ENCODE measurements around the gene PHLPP1. TPM values are rescaled to one million over a fixed set of nuclear protein-coding genes. Genes with fewer than 3 reads are reported as not detected.

The PHLPP1 gene
- total and polyA plus RNA-seq, 2 experiments from 2014 or later, result 15.7 to 73.6 TPM

DNA sequence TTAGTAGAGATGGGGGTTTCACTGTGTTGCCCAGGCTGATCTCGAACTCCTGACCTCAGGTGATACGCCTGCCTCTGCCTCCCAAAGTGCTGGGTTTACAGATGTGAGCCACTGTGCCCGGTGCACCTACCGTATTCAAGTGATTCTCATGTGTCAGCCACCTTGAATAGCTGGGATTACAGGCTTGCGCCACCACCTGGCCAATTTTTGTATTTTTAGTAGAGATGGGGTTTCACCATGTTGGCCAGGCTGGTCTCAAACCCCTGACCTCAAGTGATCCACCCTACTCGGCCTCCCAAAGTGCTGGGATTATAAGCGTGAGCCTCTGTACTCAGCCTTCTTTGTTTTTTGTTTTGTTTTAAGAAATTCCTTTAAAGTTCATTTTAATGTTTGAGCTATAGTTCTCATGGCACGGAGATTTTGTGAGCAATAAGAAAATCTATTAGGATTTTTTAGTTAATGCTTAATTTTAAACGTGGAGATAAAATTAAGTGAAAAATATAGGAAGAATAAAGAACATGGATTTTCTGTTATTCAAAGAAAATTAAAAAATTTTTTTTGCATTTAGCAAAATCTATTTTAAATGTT is 242.6 kb downstream of the PHLPP1 start:
- Histone ChIP-seq H3K79me2 (replicated peaks; ENCODE audit: insufficient read depth) (no peaks in the 10 kb centered on the region), H3F3A (replicated peaks; ENCODE audit: low read depth) (no peaks in the 10 kb centered on the region), H3K27ac (ENCODE audit: low read depth) (no peak overlapping the region), H3K4me3 (no peak overlapping the region), H3K9me2 (ENCODE audit: insufficient read depth) (no peaks in the 10 kb centered on the region), H4K20me1 (replicated peaks; ENCODE audit: insufficient read depth) (no peaks in the 10 kb centered on the region; the same call in 1 of the 2 replicates), H3K4me2 (no peak overlapping the region), H3K36me3 (ENCODE audit: insufficient read depth) (no peaks in the 10 kb centered on the region; the same call in 1 of the 2 replicates), H3K4me1 (ENCODE audit: insufficient read depth) (peaks cover 24% of the 10 kb centered on the region), H2AFZ (no peak overlapping the region), H3K27me3 (ENCODE audit: insufficient read depth) (no peaks in the 10 kb centered on the region)
- Mint-ChIP-seq H3K27ac (no peak overlapping the region), H3K4me3 (no peak overlapping the region), H3K27me3 (ENCODE audit: insufficient read depth, low read depth, poor library complexity) (peaks cover 8% of the 10 kb centered on the region), H3K4me1 (peaks cover 19% of the 10 kb centered on the region), H3K36me3 (ENCODE audit: low read depth) (peaks cover 62% of the 10 kb centered on the region), H3K9me3 (peaks cover 3% of the 10 kb centered on the region; the same call in 1 of the 3 replicates)
- ATAC-seq (peak; percentile 85), DNase-seq (ENCODE audit: low spot score) (peak; percentile 79)
- peak; percentile 20; the same call in 1 of the 2 replicates for TF ChIP-seq ZNF114 (CRISPR knock-in tag; IDR thresholded peaks at IDR 0.05)
- TF ChIP-seq, protein P1, sequence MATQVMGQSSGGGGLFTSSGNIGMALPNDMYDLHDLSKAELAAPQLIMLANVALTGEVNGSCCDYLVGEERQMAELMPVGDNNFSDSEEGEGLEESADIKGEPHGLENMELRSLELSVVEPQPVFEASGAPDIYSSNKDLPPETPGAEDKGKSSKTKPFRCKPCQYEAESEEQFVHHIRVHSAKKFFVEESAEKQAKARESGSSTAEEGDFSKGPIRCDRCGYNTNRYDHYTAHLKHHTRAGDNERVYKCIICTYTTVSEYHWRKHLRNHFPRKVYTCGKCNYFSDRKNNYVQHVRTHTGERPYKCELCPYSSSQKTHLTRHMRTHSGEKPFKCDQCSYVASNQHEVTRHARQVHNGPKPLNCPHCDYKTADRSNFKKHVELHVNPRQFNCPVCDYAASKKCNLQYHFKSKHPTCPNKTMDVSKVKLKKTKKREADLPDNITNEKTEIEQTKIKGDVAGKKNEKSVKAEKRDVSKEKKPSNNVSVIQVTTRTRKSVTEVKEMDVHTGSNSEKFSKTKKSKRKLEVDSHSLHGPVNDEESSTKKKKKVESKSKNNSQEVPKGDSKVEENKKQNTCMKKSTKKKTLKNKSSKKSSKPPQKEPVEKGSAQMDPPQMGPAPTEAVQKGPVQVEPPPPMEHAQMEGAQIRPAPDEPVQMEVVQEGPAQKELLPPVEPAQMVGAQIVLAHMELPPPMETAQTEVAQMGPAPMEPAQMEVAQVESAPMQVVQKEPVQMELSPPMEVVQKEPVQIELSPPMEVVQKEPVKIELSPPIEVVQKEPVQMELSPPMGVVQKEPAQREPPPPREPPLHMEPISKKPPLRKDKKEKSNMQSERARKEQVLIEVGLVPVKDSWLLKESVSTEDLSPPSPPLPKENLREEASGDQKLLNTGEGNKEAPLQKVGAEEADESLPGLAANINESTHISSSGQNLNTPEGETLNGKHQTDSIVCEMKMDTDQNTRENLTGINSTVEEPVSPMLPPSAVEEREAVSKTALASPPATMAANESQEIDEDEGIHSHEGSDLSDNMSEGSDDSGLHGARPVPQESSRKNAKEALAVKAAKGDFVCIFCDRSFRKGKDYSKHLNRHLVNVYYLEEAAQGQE (IDR thresholded peaks at IDR 0.05; ENCODE audit: unreplicated experiment), result no peak
- TF ChIP-seq, protein P2, sequence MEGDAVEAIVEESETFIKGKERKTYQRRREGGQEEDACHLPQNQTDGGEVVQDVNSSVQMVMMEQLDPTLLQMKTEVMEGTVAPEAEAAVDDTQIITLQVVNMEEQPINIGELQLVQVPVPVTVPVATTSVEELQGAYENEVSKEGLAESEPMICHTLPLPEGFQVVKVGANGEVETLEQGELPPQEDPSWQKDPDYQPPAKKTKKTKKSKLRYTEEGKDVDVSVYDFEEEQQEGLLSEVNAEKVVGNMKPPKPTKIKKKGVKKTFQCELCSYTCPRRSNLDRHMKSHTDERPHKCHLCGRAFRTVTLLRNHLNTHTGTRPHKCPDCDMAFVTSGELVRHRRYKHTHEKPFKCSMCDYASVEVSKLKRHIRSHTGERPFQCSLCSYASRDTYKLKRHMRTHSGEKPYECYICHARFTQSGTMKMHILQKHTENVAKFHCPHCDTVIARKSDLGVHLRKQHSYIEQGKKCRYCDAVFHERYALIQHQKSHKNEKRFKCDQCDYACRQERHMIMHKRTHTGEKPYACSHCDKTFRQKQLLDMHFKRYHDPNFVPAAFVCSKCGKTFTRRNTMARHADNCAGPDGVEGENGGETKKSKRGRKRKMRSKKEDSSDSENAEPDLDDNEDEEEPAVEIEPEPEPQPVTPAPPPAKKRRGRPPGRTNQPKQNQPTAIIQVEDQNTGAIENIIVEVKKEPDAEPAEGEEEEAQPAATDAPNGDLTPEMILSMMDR (conservative IDR thresholded peaks at IDR 0.05; ENCODE audit: low read depth in 2 of 2), result peak; percentile 74 to 76

DNA sequence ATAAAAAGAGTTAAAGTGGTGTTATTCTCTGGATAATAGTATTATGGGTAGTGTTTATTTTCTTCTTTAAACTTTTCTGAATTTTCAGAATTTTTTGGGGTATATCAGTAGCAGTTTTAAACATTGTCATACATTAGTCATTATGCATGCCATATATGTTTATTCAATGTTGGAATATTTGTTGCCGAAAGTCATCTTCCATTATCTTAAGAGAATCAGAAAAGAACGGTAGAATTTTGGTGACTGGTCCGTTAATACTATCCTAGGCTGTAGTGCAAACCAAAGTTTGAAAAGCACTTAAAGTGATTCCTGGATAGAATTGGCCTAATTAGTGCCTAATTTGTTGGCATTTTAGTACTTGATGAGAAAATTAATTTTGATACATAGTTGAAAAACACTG is 244.1 kb downstream of the PHLPP1 start:
- Mint-ChIP-seq H3K27me3 (ENCODE audit: insufficient read depth, low read depth, poor library complexity) (peaks cover 8% of the 10 kb centered on the region), H3K9me3 (peaks cover 3% of the 10 kb centered on the region; the same call in 1 of the 3 replicates), H3K36me3 (ENCODE audit: low read depth) (peaks cover 77% of the 10 kb centered on the region), H3K27ac (no peak overlapping the region), H3K4me3 (no peak overlapping the region), H3K4me1 (peaks cover 29% of the 10 kb centered on the region)
- Histone ChIP-seq H3K4me3 (no peak overlapping the region), H3K36me3 (ENCODE audit: insufficient read depth) (peaks cover 8% of the 10 kb centered on the region; the same call in 1 of the 2 replicates), H2AFZ (no peak overlapping the region), H3K27me3 (ENCODE audit: insufficient read depth) (no peaks in the 10 kb centered on the region), H3K4me1 (ENCODE audit: insufficient read depth) (peaks cover 32% of the 10 kb centered on the region), H3K79me2 (replicated peaks; ENCODE audit: insufficient read depth) (no peaks in the 10 kb centered on the region), H3F3A (replicated peaks; ENCODE audit: low read depth) (no peaks in the 10 kb centered on the region), H3K27ac (ENCODE audit: low read depth) (no peak overlapping the region), H4K20me1 (replicated peaks; ENCODE audit: insufficient read depth) (no peaks in the 10 kb centered on the region; the same call in 1 of the 2 replicates), H3K9me2 (ENCODE audit: insufficient read depth) (no peaks in the 10 kb centered on the region), H3K4me2 (no peak overlapping the region)
- DNase-seq (ENCODE audit: low spot score) (no peak), ATAC-seq (no peak)
- TF ChIP-seq ZNF114 (CRISPR knock-in tag; IDR thresholded peaks at IDR 0.05), result no peak
- TF ChIP-seq CREB1 (CRISPR knock-in tag; IDR thresholded peaks at IDR 0.05; ENCODE audit: low read depth), result no peak
